ENCODE results near the gene LRRN3.

- TF ChIP-seq CTCF (conservative IDR thresholded peaks at IDR 0.05) = no peak
- no peak for TF ChIP-seq ZFX (IDR thresholded peaks at IDR 0.05)
These were observed 14.7 kb upstream of the LRRN3 start for GRCh38 chr7:111076205-111076604.
